GM06990 (cell line): ENCODE measurements around the gene NR3C1.

Experiments
- DNase-seq: peaks from one replicate; pipeline ENCODE4 v3.0.0-alpha.2; 2011; ENCODE audit not compliant: insufficient read length; ENCODE audit errors: extremely low read depth
- H3K27me3 ChIP-seq: replicated peaks from 2 replicates; pipeline ENCODE4 v1.6.0; 2011; ENCODE audit warnings: low read length; ENCODE audit not compliant: control insufficient read depth, insufficient read depth
- H3K36me3 ChIP-seq: 2 replicates; pipeline ENCODE4 v1.5.1; 2011; ENCODE audit warnings: low read length; ENCODE audit not compliant: control insufficient read depth, insufficient read depth
- H3K4me3 ChIP-seq: replicated peaks from 2 replicates; pipeline ENCODE4 v1.5.1; 2011; ENCODE audit warnings: low read depth, mild to moderate bottlenecking, control low read depth, low read length
- CTCF ChIP-seq: IDR thresholded peaks from 2 replicates; pipeline ENCODE4 v1.5.1; 2011; ENCODE audit warnings: low read length, control low read depth, mild to moderate bottlenecking, inconsistent platforms; ENCODE audit not compliant: insufficient read depth, poor library complexity, severe bottlenecking

Gene NR3C1

GRCh38 chr5:143409926-143410325, 6.4 kb upstream of the NR3C1 start:
- no peak overlapping the region for H3K4me3 ChIP-seq
- no peak for TF ChIP-seq CTCF
- H3K27me3 ChIP-seq, result no peaks in the 10 kb centered on the region
- H3K36me3 ChIP-seq, result no peaks in the 10 kb centered on the region
- no peak for DNase-seq

- no peaks in the 10 kb centered on the region for H3K36me3 ChIP-seq
- no peak overlapping the region; the same call in 1 of the 2 replicates for H3K4me3 ChIP-seq
- DNase-seq, result no peak
- H3K27me3 ChIP-seq, result no peaks in the 10 kb centered on the region
- no peak for TF ChIP-seq CTCF
These were observed 2.9 kb upstream of the NR3C1 start for GRCh38 chr5:143406408-143406807.

GRCh38 chr5:143405849-143406098, 2.3 kb upstream of the NR3C1 start:
- no peak for DNase-seq
- no peak for TF ChIP-seq CTCF
- H3K27me3 ChIP-seq, result no peaks in the 10 kb centered on the region
- H3K4me3 ChIP-seq, result peak overlapping the region; percentile 94
- H3K36me3 ChIP-seq, result no peaks in the 10 kb centered on the region

- Histone ChIP-seq H3K27me3 (no peaks in the 10 kb centered on the region), H3K36me3 (peaks cover 2% of the 10 kb centered on the region; the same call in 1 of the 2 replicates), H3K4me3 (peak overlapping the region; percentile 94)
- TF ChIP-seq CTCF, result peak; percentile 45
- DNase-seq, result peak; percentile 93
These were observed 1.8 kb upstream of the NR3C1 start for GRCh38 chr5:143405063-143405848.

GRCh38 chr5:143404416-143405062, 1.1 kb upstream of the NR3C1 start:
- peak overlapping the region; percentile 94 for H3K4me3 ChIP-seq
- peak; percentile 81 for DNase-seq
- TF ChIP-seq CTCF, result no peak
- no peaks in the 10 kb centered on the region for H3K27me3 ChIP-seq
- H3K36me3 ChIP-seq, result peaks cover 7% of the 10 kb centered on the region
